Fibroblast of pulmonary artery (primary cell): ENCODE measurements around the gene BRIP1.

ENCODE experiments used
- DNase-seq: peaks from one replicate; pipeline ENCODE4 v3.0.0-alpha.2; 2010; ENCODE audit warnings: low read depth
- H3K4me3 ChIP-seq: replicated peaks from 2 replicates; pipeline ENCODE4 v1.5.1; 2011; ENCODE audit warnings: low read depth, mild to moderate bottlenecking, control low read depth, low read length, moderate library complexity
- CTCF ChIP-seq: IDR thresholded peaks from 2 replicates; pipeline ENCODE4 v1.5.1; 2011; ENCODE audit warnings: mild to moderate bottlenecking, control low read depth, low read length, inconsistent platforms; ENCODE audit errors: missing control alignments

The BRIP1 gene

DNA sequence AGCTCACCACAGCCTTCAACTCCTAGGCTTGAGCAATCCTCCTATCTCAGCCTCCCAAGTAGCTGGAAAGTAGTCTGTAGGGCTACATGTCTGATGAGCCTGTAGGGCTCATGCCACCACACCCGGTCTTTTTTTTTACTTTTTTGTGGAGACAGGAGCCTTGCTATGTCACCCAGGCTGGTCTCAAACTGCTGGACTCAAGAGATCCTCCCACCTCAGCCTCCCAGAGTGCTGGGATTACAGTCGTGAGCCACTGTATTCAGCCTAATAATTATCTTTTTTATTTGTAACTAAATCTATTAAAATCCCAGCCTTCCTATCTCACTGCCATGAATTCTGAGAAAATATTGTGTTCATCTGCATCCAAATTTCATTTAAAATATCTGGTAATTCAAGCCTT is 15.1 kb downstream of the BRIP1 start:
- no peak for DNase-seq
- TF ChIP-seq CTCF, result no peak
- H3K4me3 ChIP-seq, result no peak overlapping the region

GRCh38 chr17:61847659-61848058 is 15.7 kb downstream of the BRIP1 start:
- no peak overlapping the region for H3K4me3 ChIP-seq
- no peak for DNase-seq
- TF ChIP-seq CTCF, result no peak

GRCh38 chr17:61846761-61847375 is 16.5 kb downstream of the BRIP1 start:
- no peak overlapping the region for H3K4me3 ChIP-seq
- DNase-seq, result no peak
- TF ChIP-seq CTCF, result no peak

GRCh38 chr17:61846088-61846487 is 17.2 kb downstream of the BRIP1 start:
- DNase-seq, result no peak
- TF ChIP-seq CTCF, result no peak
- no peak overlapping the region for H3K4me3 ChIP-seq

DNA sequence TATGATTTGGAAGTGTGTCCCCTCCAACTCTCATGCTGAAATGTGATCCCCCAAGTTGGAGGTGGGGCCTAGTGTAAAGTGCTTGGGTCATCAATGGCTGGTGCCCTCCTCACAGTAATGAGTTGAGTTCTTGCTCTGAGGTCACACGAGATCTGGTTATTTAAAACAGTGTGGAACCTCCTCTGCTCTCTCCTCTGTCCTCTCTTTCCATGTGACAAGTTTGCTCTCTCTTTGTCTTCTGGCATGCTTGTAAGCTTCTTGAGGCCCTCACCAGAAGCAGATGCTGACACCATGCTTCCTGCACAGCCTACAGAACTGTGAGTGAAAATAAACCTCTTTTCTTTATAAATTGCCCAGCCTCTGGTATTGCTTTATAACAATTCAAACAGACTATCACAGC is 19.9 kb downstream of the BRIP1 start:
- no peak for DNase-seq
- no peak for TF ChIP-seq CTCF
- H3K4me3 ChIP-seq, result no peak overlapping the region

GRCh38 chr17:61842899-61843298 is 20.4 kb downstream of the BRIP1 start:
- no peak for TF ChIP-seq CTCF
- H3K4me3 ChIP-seq, result no peak overlapping the region
- no peak for DNase-seq

DNA sequence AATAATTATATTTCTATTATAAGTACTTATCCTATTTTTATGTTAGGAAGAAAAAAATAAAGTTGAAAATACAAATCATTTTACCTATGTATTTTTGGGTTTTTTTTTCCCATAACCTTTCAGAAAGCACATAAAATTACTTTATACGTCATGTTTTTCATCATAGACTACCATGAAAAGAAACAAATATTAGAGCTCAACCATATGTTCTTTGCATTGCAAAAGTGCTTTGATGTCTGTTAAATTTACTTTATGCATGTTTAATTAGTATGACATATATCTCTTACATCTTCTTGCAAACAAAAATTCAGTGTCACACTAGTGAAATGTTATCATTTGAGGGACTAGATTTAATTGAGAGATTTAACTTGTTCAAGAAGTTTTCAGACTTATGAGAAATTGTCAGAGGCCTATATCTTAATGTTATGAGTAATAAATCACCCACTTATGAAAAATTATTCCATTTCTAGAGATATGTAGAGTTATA is 24.0 kb downstream of the BRIP1 start:
- TF ChIP-seq CTCF, result no peak
- no peak overlapping the region for H3K4me3 ChIP-seq

More for the DNA sequence above, 24.0 kb downstream of the BRIP1 start:
- no peak for DNase-seq
